Kidney epithelial cell (primary cell): ENCODE measurements around the gene LRRC7. TPM values are rescaled to one million over a fixed set of nuclear protein-coding genes. Genes with fewer than 3 reads are reported as not detected.

Experiments used
- DNase-seq: peaks from one replicate; pipeline ENCODE4 v3.0.0-alpha.2; 2010; ENCODE audit warnings: low read depth
- H3K27me3 ChIP-seq: 2 replicates; pipeline ENCODE4 v1.6.0; 2011; ENCODE audit warnings: low read length; ENCODE audit not compliant: control insufficient read depth, insufficient read depth
- H3K36me3 ChIP-seq: 2 replicates; pipeline ENCODE4 v1.5.1; 2011; ENCODE audit warnings: low read length; ENCODE audit not compliant: control insufficient read depth, insufficient read depth
- H3K4me3 ChIP-seq: 2 replicates; pipeline ENCODE4 v1.5.1; 2011; ENCODE audit warnings: low read depth, mild to moderate bottlenecking, control low read depth, low read length
- total RNA-seq: library from RNA; depleted of rRNA; stranded (reverse); fragments of >200 nt; gene quantifications from 2 replicates; pipeline ENCODE4 v1.2.3, GENCODE V29; 2015
- TF ChIP-seq, protein P1 (sequence below): IDR thresholded peaks from 2 replicates; pipeline ENCODE4 v1.5.1; 2011; ENCODE audit warnings: mild to moderate bottlenecking, moderate library complexity, low read length, control low read depth, inconsistent platforms; ENCODE audit not compliant: insufficient read depth, poor library complexity, severe bottlenecking

LRRC7 gene
- total RNA-seq, 1 donor from 2014 or later = 0.04 TPM

DNA sequence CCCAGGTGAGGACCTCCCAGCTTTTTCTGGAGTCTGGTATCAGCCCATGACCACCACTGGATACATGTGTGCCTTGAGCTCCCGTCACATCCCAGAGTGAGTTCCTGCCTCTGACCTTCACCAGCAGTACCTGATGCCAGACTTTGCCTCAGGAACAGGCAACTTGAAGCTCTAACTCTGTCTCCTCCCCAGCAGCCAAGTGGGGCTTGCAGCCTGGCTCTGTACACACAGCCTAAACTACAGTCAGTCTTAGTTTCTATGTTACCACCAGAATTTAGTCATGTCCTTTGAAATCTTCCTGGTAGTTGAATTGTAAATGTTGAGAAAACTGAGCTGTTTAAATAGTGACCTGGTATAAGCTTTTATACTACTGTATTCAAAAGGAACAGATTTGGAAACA lies 431.1 kb downstream of the LRRC7 start:
- Histone ChIP-seq H3K36me3 (no peaks in the 10 kb centered on the region), H3K4me3 (no peak overlapping the region), H3K27me3 (no peaks in the 10 kb centered on the region)
- TF ChIP-seq, protein P1, sequence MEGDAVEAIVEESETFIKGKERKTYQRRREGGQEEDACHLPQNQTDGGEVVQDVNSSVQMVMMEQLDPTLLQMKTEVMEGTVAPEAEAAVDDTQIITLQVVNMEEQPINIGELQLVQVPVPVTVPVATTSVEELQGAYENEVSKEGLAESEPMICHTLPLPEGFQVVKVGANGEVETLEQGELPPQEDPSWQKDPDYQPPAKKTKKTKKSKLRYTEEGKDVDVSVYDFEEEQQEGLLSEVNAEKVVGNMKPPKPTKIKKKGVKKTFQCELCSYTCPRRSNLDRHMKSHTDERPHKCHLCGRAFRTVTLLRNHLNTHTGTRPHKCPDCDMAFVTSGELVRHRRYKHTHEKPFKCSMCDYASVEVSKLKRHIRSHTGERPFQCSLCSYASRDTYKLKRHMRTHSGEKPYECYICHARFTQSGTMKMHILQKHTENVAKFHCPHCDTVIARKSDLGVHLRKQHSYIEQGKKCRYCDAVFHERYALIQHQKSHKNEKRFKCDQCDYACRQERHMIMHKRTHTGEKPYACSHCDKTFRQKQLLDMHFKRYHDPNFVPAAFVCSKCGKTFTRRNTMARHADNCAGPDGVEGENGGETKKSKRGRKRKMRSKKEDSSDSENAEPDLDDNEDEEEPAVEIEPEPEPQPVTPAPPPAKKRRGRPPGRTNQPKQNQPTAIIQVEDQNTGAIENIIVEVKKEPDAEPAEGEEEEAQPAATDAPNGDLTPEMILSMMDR = no peak
- no peak for DNase-seq

DNA sequence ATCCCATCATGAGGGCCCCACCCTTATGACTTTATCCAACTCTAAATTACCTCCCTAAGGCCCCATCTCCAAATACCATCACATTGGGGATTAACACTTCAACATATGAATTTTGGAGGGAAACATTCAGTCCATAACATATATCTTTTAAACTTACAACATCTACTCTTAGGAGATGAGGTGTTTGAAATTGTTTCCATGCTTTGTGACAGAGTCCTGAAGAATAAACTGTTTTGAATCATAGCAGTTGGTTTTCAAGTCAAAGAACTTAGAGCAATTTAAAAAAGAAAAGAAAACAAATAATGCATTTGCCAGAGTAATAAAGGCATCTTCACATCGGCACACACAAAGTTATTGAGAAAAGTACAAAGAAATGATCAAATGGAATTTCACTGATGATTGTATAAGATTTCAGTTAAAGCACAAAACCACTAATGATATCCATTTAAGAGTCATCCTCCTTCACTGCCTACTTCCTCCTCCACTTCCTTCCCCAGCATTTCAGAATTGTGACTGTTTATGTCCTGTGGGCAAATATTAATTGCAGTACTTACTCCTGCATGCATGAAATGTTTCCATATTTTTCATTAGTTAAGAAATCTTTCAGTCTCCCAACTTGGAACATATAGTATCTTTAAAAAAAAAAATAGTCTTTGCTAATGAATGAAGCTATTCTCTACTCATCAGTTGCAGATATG lies 435.6 kb downstream of the LRRC7 start:
- no peak for DNase-seq
- H3K27me3 ChIP-seq = no peaks in the 10 kb centered on the region
- no peak overlapping the region for H3K4me3 ChIP-seq
- H3K36me3 ChIP-seq = no peaks in the 10 kb centered on the region
- TF ChIP-seq, protein P1 = no peak

DNA sequence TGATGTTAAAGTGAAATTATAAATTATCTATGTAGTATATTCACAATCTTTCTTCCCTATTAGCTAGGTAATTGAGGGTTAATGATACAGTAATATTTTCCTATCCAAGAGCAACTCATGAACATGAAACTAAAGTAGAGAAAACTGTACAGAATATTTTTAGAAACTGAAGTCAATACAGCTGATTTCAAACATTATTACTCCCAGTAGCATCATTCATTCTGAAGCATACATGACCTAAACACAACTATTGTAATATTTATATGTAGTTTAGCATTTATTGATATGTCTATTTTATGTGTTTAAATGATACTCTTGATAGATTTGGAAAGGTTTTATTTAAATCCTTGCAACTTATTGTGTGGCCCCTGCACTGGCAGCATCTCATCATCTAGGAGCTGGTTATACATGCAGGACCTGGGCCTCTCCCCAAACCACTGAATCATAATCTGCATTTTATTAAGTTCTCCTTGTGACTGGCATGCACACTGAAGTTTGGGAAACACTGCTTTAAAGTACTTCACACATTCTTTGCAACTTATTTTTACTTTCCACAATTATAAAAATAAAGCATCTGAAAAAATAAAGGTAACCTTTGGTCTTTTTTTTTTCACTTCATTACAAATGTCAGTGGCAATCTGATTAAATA lies 437.8 kb downstream of the LRRC7 start:
- TF ChIP-seq, protein P1 = no peak

DNA sequence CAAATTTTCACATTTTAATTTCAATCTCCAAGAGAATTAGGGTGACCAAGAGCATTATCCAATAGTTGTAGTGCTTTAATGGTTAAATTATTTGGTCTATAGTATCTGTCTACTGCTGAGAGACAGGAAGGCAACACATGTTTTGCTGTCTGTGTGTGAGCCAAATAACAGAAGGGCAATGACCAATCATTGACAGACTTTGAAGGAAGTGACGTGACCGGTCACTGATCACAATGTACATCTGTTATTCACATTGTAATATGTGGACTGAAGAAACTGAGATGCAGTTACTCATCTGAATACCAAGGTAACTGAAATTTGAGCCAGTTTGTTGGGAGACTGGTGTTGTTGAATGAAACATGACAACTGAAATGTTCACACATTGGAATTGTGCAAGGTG lies 440.9 kb downstream of the LRRC7 start:
- no peaks in the 10 kb centered on the region for H3K27me3 ChIP-seq
- H3K4me3 ChIP-seq = no peak overlapping the region
- DNase-seq = no peak
- H3K36me3 ChIP-seq = no peaks in the 10 kb centered on the region
- TF ChIP-seq, protein P1 = no peak

More for the DNA sequence above, 437.8 kb downstream of the LRRC7 start:
- Histone ChIP-seq H3K36me3 (no peaks in the 10 kb centered on the region), H3K4me3 (no peak overlapping the region), H3K27me3 (no peaks in the 10 kb centered on the region)
- DNase-seq = no peak

GRCh38 chr1:70017770-70018169 lies 450.0 kb downstream of the LRRC7 start:
- H3K27me3 ChIP-seq = no peaks in the 10 kb centered on the region
- no peak for DNase-seq
- H3K36me3 ChIP-seq = no peaks in the 10 kb centered on the region
- no peak overlapping the region for H3K4me3 ChIP-seq
- TF ChIP-seq, protein P1 = no peak
